AG04450 (cell line): ENCODE measurements around the gene GNA12. TPM values are rescaled to one million over a fixed set of nuclear protein-coding genes. Genes with fewer than 3 reads are reported as not detected.
"Not testable (repeated sequence)": the region's sequence is repeated elsewhere in the genome, so short reads cannot be mapped to it uniquely, and the experiment has no call there.

ENCODE experiments used
- CTCF ChIA-PET: fragments of 300-600, 350-600 bp; formaldehyde crosslinking; extraction: SDS; loops from one replicate; lab custom pipeline; 2022; ENCODE audit warnings: antibody characterized with exemption, inconsistent platforms; lab: Charles Lee
- POLR2A ChIA-PET: fragments of 350-600 bp; formaldehyde crosslinking; extraction: SDS; loops from one replicate; lab custom pipeline; 2021; ENCODE audit warnings: antibody characterized with exemption, inconsistent platforms; lab: Yijun Ruan, JAX
- DNase-seq: peaks from one replicate; pipeline ENCODE4 v3.0.0-alpha.2; 2011; ENCODE audit warnings: low read depth, low spot score
- H3K27ac ChIP-seq: one replicate; pipeline ENCODE4 v1.5.1; 2012; ENCODE audit warnings: low read depth, low read length, control low read depth
- H3K27me3 ChIP-seq: one replicate; pipeline ENCODE4 v1.6.0; 2012; ENCODE audit warnings: low read length; ENCODE audit not compliant: control insufficient read depth, insufficient read depth
- H3K4me3 ChIP-seq: 2 replicates; pipeline ENCODE4 v1.5.1; 2011; ENCODE audit warnings: mild to moderate bottlenecking, low read depth, low read length, control low read depth
- H3K9me3 ChIP-seq: 2 replicates; pipeline ENCODE4 v1.5.1; 2012; ENCODE audit warnings: low read length; ENCODE audit not compliant: control insufficient read depth, insufficient read depth
- CTCF ChIP-seq: IDR thresholded peaks from 2 replicates; pipeline ENCODE4 v1.5.1; 2011; ENCODE audit warnings: low read depth, low read length, control low read depth, inconsistent platforms
- polyA plus RNA-seq: library from polyadenylated mRNA; depleted of rRNA; stranded (reverse); fragments of >200 nt; gene quantifications from 2 replicates; pipeline ENCODE4 v1.2.3, GENCODE V29; 2011

GNA12 gene
- polyA plus RNA-seq, 1 experiment = 97.4 TPM

GRCh38 chr7:2859952-2860351 is 15.8 kb upstream of the GNA12 start:
- CTCF ChIA-PET = no interaction called here

GRCh38 chr7:2858621-2859020 is 14.5 kb upstream of the GNA12 start:
- H3K4me3 ChIP-seq = no peak overlapping the region
- DNase-seq = no peak
- ChIA-PET CTCF (interaction anchor here (0.5 kb wide), 1 partner anchor 11 kb away, joined by 5 read pairs; no protein-coding TSS in a partner anchor), POLR2A (no interaction called here)
- no peak overlapping the region for H3K27ac ChIP-seq
- H3K27me3 ChIP-seq = no peaks in the 10 kb centered on the region
- no peak for TF ChIP-seq CTCF
- no peaks in the 10 kb centered on the region for H3K9me3 ChIP-seq

More at GRCh38 chr7:2859952-2860351, 15.8 kb upstream of the GNA12 start:
- DNase-seq = no peak
- no peak for TF ChIP-seq CTCF
- POLR2A ChIA-PET = no interaction called here
- no peaks in the 10 kb centered on the region for H3K27me3 ChIP-seq
- no peak overlapping the region for H3K4me3 ChIP-seq
- no peaks in the 10 kb centered on the region for H3K9me3 ChIP-seq
- no peak overlapping the region for H3K27ac ChIP-seq

- ChIA-PET CTCF (interaction anchor here (0.7 to 1.0 kb wide), 2 partner anchors 8 to 9 kb away, joined by 4 to 6 read pairs; no protein-coding TSS in a partner anchor), POLR2A (interaction anchor here (0.6 to 0.7 kb wide), 2 partner anchors 17 to 78 kb away, joined by 3 to 6 read pairs; no protein-coding TSS in a partner anchor)
- no peak for TF ChIP-seq CTCF
- DNase-seq = no peak
- Histone ChIP-seq H3K4me3 (no peak overlapping the region), H3K27ac (no peak overlapping the region), H3K9me3 (no peaks in the 10 kb centered on the region), H3K27me3 (no peaks in the 10 kb centered on the region)
Observed at GRCh38 chr7:2856388-2857169, 12.5 kb upstream of the GNA12 start.

GRCh38 chr7:2855386-2855785 is 11.3 kb upstream of the GNA12 start:
- no peak for DNase-seq
- no peaks in the 10 kb centered on the region for H3K27me3 ChIP-seq
- TF ChIP-seq CTCF = no peak
- no peaks in the 10 kb centered on the region for H3K9me3 ChIP-seq
- ChIA-PET CTCF (interaction anchor here (1.6 kb wide), 1 partner anchor 10 kb away, joined by 13 read pairs; no protein-coding TSS in a partner anchor), POLR2A (interaction anchor here (0.7 kb wide), 1 partner anchor 54 kb away, joined by 13 read pairs; no protein-coding TSS in a partner anchor)
- H3K4me3 ChIP-seq = no peak overlapping the region
- no peak overlapping the region for H3K27ac ChIP-seq

- DNase-seq, H3K27ac ChIP-seq, H3K27me3 ChIP-seq, H3K4me3 ChIP-seq, H3K9me3 ChIP-seq: not testable (repeated sequence)
- ChIA-PET POLR2A (interaction anchor here (0.6 to 1.1 kb wide), 2 partner anchors 66 to 95 kb away, joined by 3 to 4 read pairs; no protein-coding TSS in a partner anchor), CTCF (interaction anchor here (1.4 kb wide), 1 partner anchor 11 kb away, joined by 7 read pairs; no protein-coding TSS in a partner anchor)
Observed at GRCh38 chr7:2853552-2853951, 9.4 kb upstream of the GNA12 start.
